GM11168 (cell line): ENCODE measurements around the gene TTLL1.
"Not testable (repeated sequence)": the region's sequence is repeated elsewhere in the genome, so short reads cannot be mapped to it uniquely, and the experiment has no call there.

Experiments
- in situ Hi-C: fragments of 300-500 bp; cut with MboI; formaldehyde crosslinking; loops from one replicate; pipeline ENCODE4 v1.12.0; 2022; ENCODE audit warnings: low sequenced_read_pairs; ENCODE audit not compliant: unreplicated experiment

The TTLL1 gene

DNA sequence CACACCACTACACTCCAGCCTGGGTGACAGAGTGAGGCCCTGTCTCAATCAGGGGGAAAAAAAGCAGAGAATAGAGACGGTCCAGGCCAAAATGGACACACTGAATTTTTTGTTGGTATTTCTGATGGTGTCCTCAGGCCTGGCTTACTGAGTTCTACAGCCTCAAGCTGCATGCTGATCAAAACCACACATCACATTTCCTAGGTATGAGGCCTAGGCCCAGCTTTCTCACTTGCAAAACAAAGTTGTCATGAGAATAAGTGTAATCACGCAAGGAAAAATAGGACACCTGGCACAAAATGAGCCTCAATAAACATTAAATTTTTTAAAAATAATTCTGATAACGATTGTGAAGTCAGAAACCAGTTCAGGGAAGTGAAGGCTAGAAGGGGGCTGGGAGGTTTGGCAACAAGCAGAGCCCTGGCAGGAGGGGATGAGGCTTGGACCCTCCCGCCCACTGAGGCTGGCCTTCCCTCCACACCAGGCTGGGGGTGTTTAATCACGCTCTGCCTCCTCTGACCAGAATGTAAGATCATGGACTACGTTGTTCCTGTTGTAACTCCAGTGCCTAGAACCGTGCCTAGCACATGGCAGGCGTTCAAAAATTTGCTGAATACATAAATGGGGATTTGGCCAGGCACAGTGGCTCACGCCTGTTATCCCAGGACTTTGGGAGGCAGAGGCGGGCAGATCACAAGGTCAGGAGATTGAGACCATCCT is 92.4 kb downstream of the TTLL1 start:
- in situ Hi-C loops: no loop called here

DNA sequence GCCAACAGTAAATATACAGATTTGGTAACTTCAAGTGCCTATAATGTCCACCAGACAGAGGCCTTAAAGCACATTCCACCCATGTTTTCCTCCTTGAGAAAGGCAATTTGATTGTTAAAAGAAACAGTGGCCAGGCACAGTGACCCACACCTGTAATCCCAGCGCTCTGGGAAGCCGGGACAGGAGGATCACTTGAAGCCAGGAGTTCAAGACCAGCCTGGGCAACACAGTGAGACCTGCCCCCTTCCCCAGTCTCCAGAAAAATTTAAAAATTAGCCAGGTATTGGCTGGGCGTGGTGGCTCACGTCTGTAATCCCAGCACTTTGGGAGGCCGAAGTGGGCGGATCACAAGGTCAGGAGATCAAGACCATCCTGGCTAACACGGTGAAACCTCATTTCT is 93.5 kb downstream of the TTLL1 start:
- in situ Hi-C loops: not testable (repeated sequence)

DNA sequence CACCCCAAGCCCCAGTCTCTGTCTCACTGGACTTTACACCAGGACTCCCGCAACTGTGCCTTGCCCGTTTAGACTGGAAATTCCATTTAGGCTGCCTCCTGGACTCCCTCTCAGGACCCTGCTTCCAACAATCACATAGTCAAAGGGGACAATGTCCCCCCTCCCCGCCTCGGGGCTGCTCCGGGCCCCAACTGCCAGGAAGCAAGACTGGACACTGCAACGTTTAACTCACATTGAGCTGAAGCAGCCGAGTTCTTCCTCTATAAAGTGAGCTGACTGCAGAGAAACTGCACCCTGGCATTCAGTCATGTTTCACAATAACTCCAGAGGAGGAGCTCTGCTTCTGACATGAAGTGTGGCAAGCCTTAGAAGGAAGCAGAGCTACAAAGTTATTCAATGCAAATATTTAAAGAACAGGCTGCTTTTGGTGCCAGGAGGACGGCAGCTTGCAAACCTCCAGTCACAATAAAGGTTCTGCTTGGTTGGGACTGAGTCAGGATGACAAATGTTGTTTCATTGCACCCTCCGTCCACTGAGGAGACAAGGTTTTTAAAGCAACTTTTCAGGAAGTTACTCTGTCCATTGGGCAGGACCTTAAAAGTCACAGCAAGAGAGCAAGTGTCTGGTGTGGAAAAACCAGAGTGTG is 94.2 kb downstream of the TTLL1 start:
- in situ Hi-C loops: no loop called here

DNA sequence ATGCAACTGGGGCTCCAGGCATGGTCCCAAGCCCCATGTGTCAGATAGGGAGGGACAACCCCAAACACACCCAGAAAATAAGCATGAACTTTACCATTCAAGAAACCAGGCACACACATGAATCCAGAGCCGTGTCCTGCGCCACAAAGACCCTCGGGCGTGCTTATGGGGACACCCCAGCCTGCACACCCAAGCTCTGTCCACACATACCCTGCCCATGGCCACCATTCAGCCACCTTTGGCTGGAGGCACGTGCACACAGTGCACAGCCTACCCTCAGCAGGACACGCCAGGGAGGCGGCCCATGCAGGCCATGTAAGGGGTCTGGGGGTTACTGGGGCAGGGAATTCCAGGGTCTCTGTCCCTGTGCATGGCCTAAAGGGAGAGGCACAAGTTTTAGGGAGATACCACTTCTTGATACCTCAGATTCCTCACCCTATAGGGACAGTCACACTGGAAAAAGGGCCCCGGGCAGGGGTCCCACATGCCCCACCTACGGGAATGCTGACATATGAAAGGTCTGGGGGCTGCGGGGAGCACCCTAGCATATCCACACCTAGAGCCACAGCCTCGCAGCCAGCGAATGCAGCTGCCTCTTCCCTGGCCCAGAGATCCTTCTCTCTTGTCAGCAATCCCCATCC is 94.8 kb downstream of the TTLL1 start:
- in situ Hi-C loops: no loop called here

DNA sequence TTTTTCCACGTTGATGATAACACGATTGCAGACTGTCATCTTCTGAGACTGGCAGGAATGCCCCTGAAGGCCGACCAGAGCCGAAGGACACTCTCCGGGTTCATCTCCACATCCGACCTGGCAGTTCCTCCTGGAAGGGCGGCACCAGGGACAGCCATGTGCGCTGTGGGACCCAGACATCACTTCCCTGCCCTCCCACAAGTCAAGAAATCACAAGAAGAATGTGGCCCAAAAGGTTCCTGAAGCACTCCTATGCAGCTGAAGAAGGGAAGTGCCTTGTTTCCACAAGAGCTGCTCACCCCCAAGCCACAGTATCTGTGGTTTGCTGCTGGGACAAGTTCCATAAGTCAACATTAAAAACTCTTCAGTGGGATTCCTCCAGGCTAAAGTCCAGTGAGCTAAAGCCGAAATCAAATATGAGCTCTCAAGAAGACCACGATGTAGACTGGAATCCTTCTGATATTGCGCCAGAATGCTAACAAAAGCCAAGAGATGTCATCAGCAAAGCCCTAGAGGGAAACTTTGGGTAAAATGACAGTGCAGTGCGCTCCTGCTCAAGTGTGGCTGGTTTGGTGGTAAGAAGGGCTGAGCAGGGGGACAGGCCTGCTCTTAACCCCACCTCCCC is 95.4 kb downstream of the TTLL1 start:
- in situ Hi-C loops: no loop called here

DNA sequence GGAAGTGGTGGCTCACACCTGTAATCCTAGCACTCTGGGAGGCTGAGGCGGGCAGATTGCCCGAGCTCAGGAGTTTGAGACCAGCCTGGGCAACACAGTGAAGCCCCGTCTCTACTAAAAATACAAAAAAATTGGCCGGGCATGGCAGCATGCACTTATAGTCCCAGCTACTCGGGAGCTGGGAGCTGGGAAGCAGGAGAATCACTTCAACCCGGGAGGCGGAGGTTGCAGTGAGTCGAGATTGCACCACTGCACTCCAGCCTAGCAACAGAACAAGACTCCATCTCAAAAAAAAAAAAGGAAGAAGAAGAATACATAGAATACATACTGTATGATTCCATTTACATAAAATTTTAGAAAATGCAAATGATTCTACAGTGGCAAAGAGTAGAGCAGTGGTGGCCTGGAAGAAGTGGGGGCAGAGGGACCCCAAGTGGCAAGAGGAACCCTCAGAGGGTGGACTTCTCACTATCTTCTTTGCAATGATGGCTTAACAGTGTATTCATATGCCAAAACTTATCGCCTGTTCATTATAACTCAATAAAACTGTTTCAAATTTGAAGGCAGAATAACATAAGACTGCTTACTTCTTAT is 96.2 kb downstream of the TTLL1 start:
- in situ Hi-C loops: no loop called here

DNA sequence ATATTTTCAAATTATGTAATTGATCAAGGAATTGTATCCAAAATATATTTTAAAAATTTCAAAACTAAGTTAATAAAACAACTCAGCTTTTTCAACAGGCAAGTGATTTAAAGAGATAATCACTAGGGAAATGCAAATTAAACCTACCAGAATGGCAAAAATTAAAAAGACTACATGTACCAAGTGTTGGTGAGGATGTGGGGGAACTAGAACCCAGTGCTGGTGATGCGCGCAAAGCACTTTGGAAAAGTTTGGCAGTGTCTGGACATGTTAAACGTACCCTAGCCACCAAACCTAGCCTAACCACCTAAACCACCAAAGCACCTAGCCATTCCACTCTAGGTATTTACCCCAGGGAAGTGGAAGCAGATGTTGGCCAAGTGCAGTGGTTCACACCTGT is 97.1 kb downstream of the TTLL1 start:
- in situ Hi-C loops: no loop called here

DNA sequence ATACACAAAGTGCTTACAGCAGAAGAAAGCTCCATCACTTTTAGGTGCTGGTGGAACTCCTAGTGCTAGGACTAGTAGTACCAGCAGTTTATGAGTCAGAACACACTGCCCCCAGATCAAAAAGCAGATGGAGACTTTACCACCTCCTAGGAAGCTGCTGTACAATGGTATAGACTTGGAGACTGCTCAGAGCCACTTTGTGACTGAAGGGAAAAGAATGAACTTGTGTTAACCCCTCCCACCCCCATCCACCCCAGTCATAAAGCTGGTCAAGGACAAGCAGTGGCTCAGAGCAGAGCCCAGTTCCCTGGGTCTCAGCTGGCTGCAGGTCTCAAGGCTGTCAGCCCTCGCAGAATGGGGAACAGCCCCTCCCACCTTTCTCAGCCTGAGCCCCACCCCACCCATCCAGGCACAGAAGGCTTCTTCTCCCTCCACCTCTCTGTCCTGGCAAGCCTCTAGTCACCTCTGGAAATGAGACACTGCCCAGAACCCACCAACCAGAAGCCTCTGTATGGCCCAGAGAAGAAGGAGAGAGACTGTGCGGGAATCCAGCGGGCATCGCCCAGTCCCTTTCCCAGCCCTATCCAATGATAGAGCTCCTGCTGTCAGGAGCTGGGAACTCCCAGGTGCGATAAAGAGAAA is 98.1 kb downstream of the TTLL1 start:
- in situ Hi-C loops: no loop called here

DNA sequence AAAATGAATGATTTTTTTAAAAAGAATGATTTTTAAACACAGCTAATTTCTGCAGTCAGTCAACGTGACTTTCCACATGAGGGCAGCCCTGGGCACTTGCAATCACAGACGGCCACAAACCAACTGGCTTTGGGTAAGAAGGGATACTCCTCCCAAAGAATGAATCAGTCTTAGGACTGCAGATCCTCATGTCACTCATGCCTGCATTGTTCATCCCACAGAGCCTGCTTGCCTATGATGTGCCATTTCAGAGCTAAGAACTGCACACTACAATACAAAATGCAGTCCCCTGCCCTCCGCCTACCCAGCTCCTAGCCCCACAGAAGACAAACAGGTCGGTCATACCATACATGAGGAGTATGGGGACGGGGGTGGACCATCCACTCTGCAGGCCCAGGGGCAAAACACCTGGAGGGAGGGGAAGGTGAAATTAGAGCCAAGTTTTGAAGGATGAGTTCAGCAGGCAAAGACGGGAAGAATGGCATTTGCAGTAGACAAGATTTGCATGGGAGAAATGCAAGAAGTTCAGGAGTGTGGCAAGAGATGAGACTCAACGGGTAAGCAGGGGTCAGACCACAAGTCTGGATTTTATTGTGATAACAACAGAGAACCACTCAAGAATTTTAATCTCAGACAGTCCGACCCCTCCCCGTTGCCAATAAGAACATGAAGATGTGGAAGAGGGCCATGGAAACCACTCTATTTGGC is 98.9 kb downstream of the TTLL1 start:
- in situ Hi-C loops: no loop called here
